ENCODE measurements around the gene A4GALT.

DNA sequence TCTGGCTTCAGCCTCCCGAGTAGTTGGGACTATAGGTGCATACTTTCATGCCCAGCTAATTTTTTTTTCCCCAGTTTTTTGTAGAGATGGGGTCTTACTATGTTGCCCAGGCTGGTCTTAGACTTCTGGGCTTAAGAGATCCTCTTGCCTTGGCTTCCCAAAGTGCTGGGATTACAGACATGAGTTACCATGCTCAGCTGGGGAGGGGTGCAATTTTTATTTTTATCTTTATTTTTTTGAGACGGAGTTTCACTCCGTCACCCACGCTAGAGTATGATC lies 49.7 kb upstream of the A4GALT start:
- TF ChIP-seq, protein P1, sequence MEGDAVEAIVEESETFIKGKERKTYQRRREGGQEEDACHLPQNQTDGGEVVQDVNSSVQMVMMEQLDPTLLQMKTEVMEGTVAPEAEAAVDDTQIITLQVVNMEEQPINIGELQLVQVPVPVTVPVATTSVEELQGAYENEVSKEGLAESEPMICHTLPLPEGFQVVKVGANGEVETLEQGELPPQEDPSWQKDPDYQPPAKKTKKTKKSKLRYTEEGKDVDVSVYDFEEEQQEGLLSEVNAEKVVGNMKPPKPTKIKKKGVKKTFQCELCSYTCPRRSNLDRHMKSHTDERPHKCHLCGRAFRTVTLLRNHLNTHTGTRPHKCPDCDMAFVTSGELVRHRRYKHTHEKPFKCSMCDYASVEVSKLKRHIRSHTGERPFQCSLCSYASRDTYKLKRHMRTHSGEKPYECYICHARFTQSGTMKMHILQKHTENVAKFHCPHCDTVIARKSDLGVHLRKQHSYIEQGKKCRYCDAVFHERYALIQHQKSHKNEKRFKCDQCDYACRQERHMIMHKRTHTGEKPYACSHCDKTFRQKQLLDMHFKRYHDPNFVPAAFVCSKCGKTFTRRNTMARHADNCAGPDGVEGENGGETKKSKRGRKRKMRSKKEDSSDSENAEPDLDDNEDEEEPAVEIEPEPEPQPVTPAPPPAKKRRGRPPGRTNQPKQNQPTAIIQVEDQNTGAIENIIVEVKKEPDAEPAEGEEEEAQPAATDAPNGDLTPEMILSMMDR (IDR thresholded peaks at IDR 0.05; ENCODE audit: extremely low read depth in 1 of 2, insufficient read depth in 1 of 2, low read depth in 1 of 2, low read length in 2 of 2): no peak
- TF ChIP-seq POLR2A (IDR thresholded peaks at IDR 0.05; ENCODE audit: low read depth, low read length): no peak
- no peak for TF ChIP-seq EZH2 (IDR thresholded peaks at IDR 0.05; ENCODE audit: borderline replicate concordance, low read depth, low read length, severe bottlenecking)
- TF ChIP-seq POLR2AphosphoS5 (IDR thresholded peaks at IDR 0.05; ENCODE audit: insufficient read depth, low read depth, low read length): no peak
- no peak for TF ChIP-seq FOS (IDR thresholded peaks at IDR 0.05; ENCODE audit: borderline replicate concordance, insufficient read depth, low read length)
- no peak for TF ChIP-seq MYC (IDR thresholded peaks at IDR 0.05; ENCODE audit: low read depth, low read length)
- TF ChIP-seq, protein P2, sequence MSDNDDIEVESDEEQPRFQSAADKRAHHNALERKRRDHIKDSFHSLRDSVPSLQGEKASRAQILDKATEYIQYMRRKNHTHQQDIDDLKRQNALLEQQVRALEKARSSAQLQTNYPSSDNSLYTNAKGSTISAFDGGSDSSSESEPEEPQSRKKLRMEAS (IDR thresholded peaks at IDR 0.05; ENCODE audit: insufficient read depth, insufficient read length): no peak
- no peak for TF ChIP-seq JUN (IDR thresholded peaks at IDR 0.05; ENCODE audit: borderline replicate concordance, insufficient read depth, insufficient read length, low read depth)
- TF ChIP-seq GATA2 (IDR thresholded peaks at IDR 0.05; ENCODE audit: insufficient read depth, insufficient read length, low read depth, low read length): no peak
